Limb (tissue), 2 donors: ENCODE measurements around the gene POMT2.

Source experiments
- DNase-seq, 2 donors: peaks; one replicate each; pipeline ENCODE4 v3.0.0-alpha.2; 2016; ENCODE audit errors: extremely low spot score in 2 of 2

POMT2 gene

GRCh38 chr14:77240336-77240915 is 80.3 kb downstream of the POMT2 start:
- no peak for DNase-seq

DNA sequence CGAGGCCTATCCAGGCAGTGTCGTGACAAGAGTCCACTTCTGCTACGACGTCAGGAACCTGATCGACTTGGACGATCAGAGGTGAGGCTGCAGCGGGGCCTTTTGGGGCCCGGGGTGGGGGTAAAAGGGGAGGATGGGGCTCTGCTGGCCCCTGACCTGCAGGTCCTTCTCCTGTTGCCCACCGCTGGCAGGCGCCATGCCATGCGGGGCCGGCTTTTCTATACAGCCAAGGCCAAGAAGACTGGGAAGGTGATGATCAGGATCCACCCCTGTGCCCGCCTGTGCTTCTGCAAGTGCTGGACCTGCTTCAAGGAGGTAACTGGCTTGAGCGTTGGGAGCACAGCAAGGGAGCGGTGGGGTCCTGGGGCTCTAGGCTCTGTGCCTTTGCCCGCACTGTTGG is 81.3 kb downstream of the POMT2 start:
- DNase-seq = no peak

DNA sequence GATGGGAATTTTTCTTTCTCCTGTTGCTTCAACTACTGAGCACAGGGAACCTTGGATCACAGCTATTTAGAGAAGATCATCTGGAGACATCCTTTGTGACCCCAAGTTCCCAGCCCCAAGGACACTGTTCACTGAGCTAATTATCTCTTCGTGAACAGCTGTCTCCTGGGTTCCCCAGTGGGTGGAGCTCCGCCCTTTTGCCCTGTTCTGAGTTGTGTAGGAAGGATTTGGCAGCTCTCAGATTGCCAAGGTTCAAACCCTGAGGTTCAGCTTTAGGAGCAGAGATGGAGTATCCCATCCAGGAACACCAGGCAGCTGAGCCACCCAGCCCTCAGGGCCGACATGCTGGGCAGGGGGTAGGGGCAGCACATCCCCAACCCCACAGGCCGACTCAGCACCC is 81.7 kb downstream of the POMT2 start:
- no peak for DNase-seq

- no peak for DNase-seq
Measured at GRCh38 chr14:77238356-77238755, 82.3 kb downstream of the POMT2 start.

GRCh38 chr14:77236814-77237213 is 83.9 kb downstream of the POMT2 start:
- DNase-seq = no peak

GRCh38 chr14:77231721-77232120 is 89.0 kb downstream of the POMT2 start:
- DNase-seq = no peak

DNA sequence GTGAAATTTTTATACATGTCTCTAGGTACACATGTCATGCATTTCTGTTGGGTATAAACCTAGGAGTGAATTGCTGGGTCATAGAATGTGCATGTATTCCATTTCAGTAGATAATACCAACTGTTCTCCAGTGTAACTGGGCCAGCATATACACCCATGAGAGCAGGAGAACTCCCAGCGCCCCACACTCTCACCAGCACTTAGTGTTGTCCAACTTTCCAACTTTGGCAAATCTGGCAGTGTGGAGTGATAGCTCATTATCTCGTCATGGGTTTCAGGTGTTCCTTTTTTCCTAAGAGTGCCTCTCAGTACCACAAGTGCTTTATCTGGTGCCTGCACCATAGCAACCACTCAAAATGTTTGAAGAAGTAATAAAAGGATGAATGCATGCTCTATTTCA is 89.8 kb downstream of the POMT2 start:
- DNase-seq = no peak

GRCh38 chr14:77228056-77228455 is 92.6 kb downstream of the POMT2 start:
- no peak for DNase-seq

DNA sequence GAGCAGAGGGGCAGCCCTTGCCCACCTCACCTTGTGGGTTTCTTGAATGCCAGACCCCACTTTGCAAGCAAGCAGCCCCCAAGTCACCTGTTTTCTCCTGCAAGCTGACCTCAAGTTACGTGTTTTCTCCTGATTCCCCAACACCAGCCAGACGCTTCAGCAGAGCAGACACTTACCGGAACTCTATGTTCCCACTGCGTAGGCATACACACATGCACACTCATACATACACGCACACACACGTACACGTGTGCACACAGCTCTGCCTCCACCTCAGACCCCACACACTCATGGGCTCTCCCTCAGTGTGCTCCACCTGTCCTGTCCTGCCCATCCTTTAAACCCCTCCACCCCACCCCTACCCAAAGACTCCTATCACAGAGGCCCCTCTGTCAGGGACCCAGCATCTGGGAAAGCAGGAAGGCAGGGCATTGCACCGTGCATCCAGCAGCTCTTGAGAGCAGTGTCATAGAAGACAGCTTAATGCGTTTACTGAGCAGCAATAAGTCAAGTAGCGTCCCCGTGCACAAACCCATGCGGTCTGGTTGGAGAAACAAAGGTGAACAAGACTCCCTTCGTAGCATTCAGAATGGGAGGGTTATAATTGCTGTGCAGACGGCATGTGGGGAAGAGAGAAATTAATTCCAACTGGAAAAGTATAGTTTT is 94.7 kb downstream of the POMT2 start:
- DNase-seq = no peak

- DNase-seq = no peak
Measured at GRCh38 chr14:77225254-77225653, 95.4 kb downstream of the POMT2 start.
